Measurements from ENCODE around the gene MRPL23. TPM values are rescaled to one million over a fixed set of nuclear protein-coding genes. Genes with fewer than 3 reads are reported as not detected.

MRPL23 gene
- total RNA-seq, 1 experiment from 2014 or later: 26.6 TPM

GRCh38 chr11:1967641-1968225, 20.6 kb downstream of the MRPL23 start:
- no peaks in the 10 kb centered on the region for H3K9me3 ChIP-seq
- no peaks in the 10 kb centered on the region for H3K27me3 ChIP-seq
- H3K4me3 ChIP-seq: no peak overlapping the region
- no peak for DNase-seq
- H3K36me3 ChIP-seq: no peaks in the 10 kb centered on the region

GRCh38 chr11:1968454-1969002, 21.4 kb downstream of the MRPL23 start:
- no peaks in the 10 kb centered on the region for H3K27me3 ChIP-seq
- H3K9me3 ChIP-seq: no peaks in the 10 kb centered on the region
- no peak overlapping the region for H3K4me3 ChIP-seq
- no peak for DNase-seq
- H3K36me3 ChIP-seq: no peaks in the 10 kb centered on the region

GRCh38 chr11:1969035-1969434, 21.9 kb downstream of the MRPL23 start:
- H3K36me3 ChIP-seq: no peaks in the 10 kb centered on the region
- DNase-seq: no peak
- H3K4me3 ChIP-seq: no peak overlapping the region
- H3K27me3 ChIP-seq: no peaks in the 10 kb centered on the region
- no peaks in the 10 kb centered on the region for H3K9me3 ChIP-seq

- Histone ChIP-seq H3K36me3 (no peaks in the 10 kb centered on the region), H3K4me3 (no peak overlapping the region)
Observed at GRCh38 chr11:1969776-1970175, 22.6 kb downstream of the MRPL23 start.

GRCh38 chr11:1970956-1971355, 23.8 kb downstream of the MRPL23 start:
- DNase-seq: no peak
- H3K4me3 ChIP-seq: no peak overlapping the region
- H3K36me3 ChIP-seq: no peaks in the 10 kb centered on the region
- H3K9me3 ChIP-seq: no peaks in the 10 kb centered on the region
- H3K27me3 ChIP-seq: no peaks in the 10 kb centered on the region

More at GRCh38 chr11:1969776-1970175, 22.6 kb downstream of the MRPL23 start:
- Histone ChIP-seq H3K9me3 (no peaks in the 10 kb centered on the region), H3K27me3 (no peaks in the 10 kb centered on the region)
- DNase-seq: no peak

- no peak overlapping the region for H3K4me3 ChIP-seq
- no peak for DNase-seq
- no peaks in the 10 kb centered on the region for H3K9me3 ChIP-seq
- H3K36me3 ChIP-seq: no peaks in the 10 kb centered on the region
- H3K27me3 ChIP-seq: no peaks in the 10 kb centered on the region
Observed at GRCh38 chr11:1975185-1975584, 28.1 kb downstream of the MRPL23 start.

GRCh38 chr11:1978720-1979473, 31.8 kb downstream of the MRPL23 start:
- no peak for DNase-seq
- Histone ChIP-seq H3K9me3 (no peaks in the 10 kb centered on the region), H3K36me3 (no peaks in the 10 kb centered on the region), H3K4me3 (no peak overlapping the region), H3K27me3 (no peaks in the 10 kb centered on the region)

- Histone ChIP-seq H3K4me3 (no peak overlapping the region), H3K9me3 (no peaks in the 10 kb centered on the region), H3K27me3 (no peaks in the 10 kb centered on the region), H3K36me3 (no peaks in the 10 kb centered on the region)
- no peak for DNase-seq
Observed at GRCh38 chr11:1979607-1980006, 32.5 kb downstream of the MRPL23 start.

- H3K9me3 ChIP-seq: no peaks in the 10 kb centered on the region
- no peak for DNase-seq
- H3K36me3 ChIP-seq: no peaks in the 10 kb centered on the region
Observed at GRCh38 chr11:1982873-1983600, 35.9 kb downstream of the MRPL23 start.

GRCh38 chr11:1983601-1983961, 36.4 kb downstream of the MRPL23 start:
- Histone ChIP-seq H3K9me3 (no peaks in the 10 kb centered on the region), H3K4me3 (no peak overlapping the region)
- DNase-seq: no peak

More at GRCh38 chr11:1982873-1983600, 35.9 kb downstream of the MRPL23 start:
- Histone ChIP-seq H3K4me3 (no peak overlapping the region), H3K27me3 (no peaks in the 10 kb centered on the region)

GRCh38 chr11:1987024-1987423, 39.9 kb downstream of the MRPL23 start:
- Histone ChIP-seq H3K9me3 (no peaks in the 10 kb centered on the region), H3K36me3 (no peaks in the 10 kb centered on the region), H3K4me3 (no peak overlapping the region), H3K27me3 (no peaks in the 10 kb centered on the region)
- DNase-seq: no peak

More at GRCh38 chr11:1983601-1983961, 36.4 kb downstream of the MRPL23 start:
- Histone ChIP-seq H3K27me3 (no peaks in the 10 kb centered on the region), H3K36me3 (no peaks in the 10 kb centered on the region)

- no peaks in the 10 kb centered on the region for H3K36me3 ChIP-seq
- DNase-seq: no peak
- no peaks in the 10 kb centered on the region for H3K27me3 ChIP-seq
- no peak overlapping the region for H3K4me3 ChIP-seq
- no peaks in the 10 kb centered on the region for H3K9me3 ChIP-seq
Observed at GRCh38 chr11:1988174-1988573, 41.0 kb downstream of the MRPL23 start.

- Histone ChIP-seq H3K36me3 (no peaks in the 10 kb centered on the region), H3K27me3 (no peaks in the 10 kb centered on the region), H3K4me3 (no peak overlapping the region), H3K9me3 (no peaks in the 10 kb centered on the region)
- no peak for DNase-seq
Observed at GRCh38 chr11:1988667-1989317, 41.7 kb downstream of the MRPL23 start.

GRCh38 chr11:1989953-1990352, 42.8 kb downstream of the MRPL23 start:
- H3K36me3 ChIP-seq: no peaks in the 10 kb centered on the region
- H3K27me3 ChIP-seq: no peaks in the 10 kb centered on the region
- H3K4me3 ChIP-seq: no peak overlapping the region
- no peaks in the 10 kb centered on the region for H3K9me3 ChIP-seq
- DNase-seq: no peak

GRCh38 chr11:1990872-1991578, 43.9 kb downstream of the MRPL23 start:
- no peaks in the 10 kb centered on the region for H3K27me3 ChIP-seq
- DNase-seq: no peak
- H3K9me3 ChIP-seq: no peaks in the 10 kb centered on the region
- H3K36me3 ChIP-seq: no peaks in the 10 kb centered on the region
- no peak overlapping the region for H3K4me3 ChIP-seq

GRCh38 chr11:1992111-1992510, 45.0 kb downstream of the MRPL23 start:
- no peaks in the 10 kb centered on the region for H3K9me3 ChIP-seq
- H3K4me3 ChIP-seq: no peak overlapping the region
- H3K36me3 ChIP-seq: no peaks in the 10 kb centered on the region
- no peak for DNase-seq
- no peaks in the 10 kb centered on the region for H3K27me3 ChIP-seq
